Measurements from ENCODE around the gene WDR90. TPM values are rescaled to one million over a fixed set of nuclear protein-coding genes. Genes with fewer than 3 reads are reported as not detected.

The WDR90 gene
- total and polyA plus RNA-seq, 10 of the 15 experiments (the other 5 are each of a cell fraction or from before 2014, with no cell fraction given): 2.0 to 65.0 (median 16.7) TPM

GRCh38 chr16:705431-706188, 56.4 kb downstream of the WDR90 start, which contains the start of gene FBXL16 (continued):
- TF ChIP-seq BCLAF1 (IDR thresholded peaks at IDR 0.05): no peak

- in situ Hi-C loops (cut with MboI) (no loop called here), intact Hi-C loops (cut with micrococcal nuclease; ENCODE audit: unreplicated experiment) (no loop called here)
- Histone ChIP-seq H3K79me2 (ENCODE audit: control insufficient read depth, insufficient read depth, low read length) (no peaks in the 10 kb centered on the region), H3K4me2 (ENCODE audit: control insufficient read depth, insufficient read depth) (no peak overlapping the region), H3K9ac (ENCODE audit: control insufficient read depth, insufficient read depth, low read length) (no peak overlapping the region), H3K36me3 (ENCODE audit: control insufficient read depth in 2 of 2, insufficient read depth in 2 of 2, low read length in 1 of 2) (no peaks in the 10 kb centered on the region), H2AFZ (ENCODE audit: control insufficient read depth, low read depth, low read length) (no peak overlapping the region), H3K27ac (ENCODE audit: control insufficient read depth, insufficient read depth) (no peak overlapping the region), H3K4me3 (no peak overlapping the region), H3K4me1 (ENCODE audit: control insufficient read depth, insufficient read depth, low read length) (no peaks in the 10 kb centered on the region), H3K27me3 (replicated peaks in 1 of 2; ENCODE audit: control insufficient read depth in 2 of 2, insufficient read depth in 2 of 2, low read length in 1 of 2) (peaks cover 0 to 11% of the 10 kb centered on the region in 2 experiments; a peak in 2 of 4 replicates), H3K9me3 (replicated peaks; ENCODE audit: control insufficient read depth, insufficient read depth, low read length) (no peaks in the 10 kb centered on the region), H4K20me1 (ENCODE audit: control insufficient read depth, insufficient read depth) (no peaks in the 10 kb centered on the region)
- RAD21 ChIA-PET (ENCODE audit: unreplicated experiment): no interaction called here
- FAIRE-seq: no peak
- DNase-seq (ENCODE audit: low read depth, low spot score): no peak
- 8% methylated on average over 39 of the region's 49 CpGs for WGBS (ENCODE audit: insufficient coverage, insufficient replicate concordance, low lambda C conversion rate, missing lambda C conversion rate)
- BruUV-seq (replicated peaks): no TSS peak
- SMC1A ChIA-PET (ENCODE audit: uncharacterized antibody, unreplicated experiment): no interaction called here
- TF ChIP-seq ZNF687 (IDR thresholded peaks at IDR 0.05): no peak
- CTCF ChIA-PET: no interaction called here
- no peak for ATAC-seq
- POLR2A ChIA-PET: no interaction called here
These were observed 57.3 kb downstream of the WDR90 start for GRCh38 chr16:706189-707061.
